ENCODE data around the gene CTBS. TPM values are rescaled to one million over a fixed set of nuclear protein-coding genes. Genes with fewer than 3 reads are reported as not detected.

Gene CTBS
- total RNA-seq: 10.2 and 11.1 TPM in 2 replicates

GRCh38 chr1:84573967-84574842 is at the start of gene CTBS:
Gene CTBS (minus strand): TSS chr1:84574440. CDS start chr1:84574415, 25 bp downstream.

DNA sequence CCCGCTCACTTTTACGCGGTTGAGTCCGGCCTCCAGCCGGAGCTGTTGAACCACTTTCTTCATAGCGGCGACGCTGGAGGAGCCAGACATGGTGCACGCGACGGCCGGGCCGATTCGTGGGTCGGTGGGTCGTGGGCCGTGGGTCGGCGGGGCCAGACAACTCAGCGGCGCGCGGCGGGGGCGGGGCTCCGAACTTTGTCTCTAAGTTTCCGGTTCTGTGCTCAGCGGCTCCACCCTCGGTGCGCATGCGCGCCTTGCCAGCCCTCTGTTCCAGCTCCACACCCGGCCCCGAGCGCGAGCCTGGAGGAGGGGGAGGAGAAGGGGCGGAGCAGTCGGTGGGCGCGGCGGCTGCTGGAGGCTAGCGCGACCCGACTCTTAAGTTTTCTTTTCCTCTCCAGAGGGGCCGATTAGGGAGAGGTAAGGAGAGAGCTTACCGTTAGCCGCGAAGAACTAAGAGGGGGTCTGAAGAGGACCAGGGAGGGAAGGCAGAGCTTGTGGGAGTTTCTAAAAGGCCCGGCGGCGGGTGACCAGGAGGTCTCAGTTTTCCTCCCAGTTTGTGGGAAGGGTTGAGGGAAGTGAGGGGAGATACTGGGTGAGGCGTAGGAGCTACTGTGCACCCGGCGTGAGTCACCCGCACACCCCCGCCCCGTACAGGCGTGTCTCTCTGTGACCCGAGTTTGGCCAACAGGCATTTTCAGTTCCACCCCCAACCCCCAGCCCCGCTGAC is 68.1 kb downstream of the CTBS start, which contains the start of the genes GNG5 and SPATA1:
GNG5 (minus strand) TSS at position 580 of the 727 bp plus-strand sequence; CDS start at position 90, 490 bp downstream.
SPATA1 (plus strand) TSS at position 385 of the 727 bp plus-strand sequence. CDS start 9,974 bp downstream, outside the sequence.

Other genes with a start within 250 kb of the CTBS start
- gene DNASE2B, start 176.0 kb downstream of the CTBS start, total RNA-seq: 0.23 TPM in 1 of 2 replicates, not detected in the other
- 20.9 and 25.9 TPM in 2 replicates for gene RPF1, start 95.2 kb downstream of the CTBS start, total RNA-seq
- 0.85 TPM in 1 of 2 replicates, not detected in the other for gene SPATA1, start 68.1 kb downstream of the CTBS start, total RNA-seq
- 83.5 and 118 TPM in 2 replicates for gene GNG5, start 67.9 kb downstream of the CTBS start, total RNA-seq
- gene SSX2IP, start 116.0 kb upstream of the CTBS start, total RNA-seq: 5.6 and 7.1 TPM in 2 replicates

Data from pericardium fibroblast (primary cell).